Fibroblast of lung (primary cell): ENCODE measurements around the gene MAN1A1. TPM values are rescaled to one million over a fixed set of nuclear protein-coding genes. Genes with fewer than 3 reads are reported as not detected.

Source experiments
- DNase-seq, 2 donors: peaks; one replicate each; pipeline versions ENCODE4 v3.0.0 to v3.0.0-alpha.2; 2010; ENCODE audit warnings: low read depth in 2 of 2
- H2AFZ ChIP-seq: 2 replicates; pipeline ENCODE4 v1.5.1; 2012; ENCODE audit warnings: low read length, control low read depth, inconsistent platforms
- H3K27ac ChIP-seq: 2 replicates; pipeline ENCODE4 v1.5.1; 2011; ENCODE audit warnings: low read length, control low read depth; ENCODE audit not compliant: insufficient read depth
- H3K27me3 ChIP-seq: 2 replicates; pipeline ENCODE4 v1.5.1; 2011; ENCODE audit warnings: mild to moderate bottlenecking, low read length; ENCODE audit not compliant: control insufficient read depth, insufficient read depth
- H3K36me3 ChIP-seq: 2 replicates; pipeline ENCODE4 v1.5.1; 2011; ENCODE audit warnings: low read length; ENCODE audit not compliant: control insufficient read depth, insufficient read depth
- H3K4me1 ChIP-seq: 2 replicates; pipeline ENCODE4 v1.5.1; 2011; ENCODE audit warnings: low read length; ENCODE audit not compliant: control insufficient read depth, insufficient read depth; ENCODE audit errors: extremely low read depth
- H3K4me2 ChIP-seq: 2 replicates; pipeline ENCODE4 v1.5.1; 2011; ENCODE audit warnings: low read length, control low read depth; ENCODE audit not compliant: insufficient read depth; ENCODE audit errors: extremely low read depth
- H3K4me3 ChIP-seq, 4 experiments: fragments of 200-600 bp in 1 of 4; sonication (generic) in 1 of 4; replicated peaks in 1 of 4; 2 replicates each; pipeline ENCODE4 v1.5.1; 2011 to 2016; ENCODE audit warnings: low read length in 4 of 4, low read depth in 3 of 4, mild to moderate bottlenecking in 3 of 4, control low read depth in 2 of 4, inconsistent platforms in 1 of 4, mixed read lengths in 1 of 4; ENCODE audit not compliant: insufficient read depth in 1 of 4; ENCODE audit errors: control extremely low read depth in 1 of 4
- H3K79me2 ChIP-seq: 2 replicates; pipeline ENCODE4 v1.5.1; 2012; ENCODE audit warnings: mild to moderate bottlenecking, low read length, inconsistent platforms; ENCODE audit not compliant: control insufficient read depth, insufficient read depth
- H3K9ac ChIP-seq: 2 replicates; pipeline ENCODE4 v1.5.1; 2011; ENCODE audit warnings: mild to moderate bottlenecking, low read length, control low read depth; ENCODE audit not compliant: insufficient read depth
- H3K9me3 ChIP-seq: 2 replicates; pipeline ENCODE4 v1.5.1; 2012; ENCODE audit warnings: low read depth, low read length; ENCODE audit not compliant: control insufficient read depth, insufficient read depth
- H4K20me1 ChIP-seq: 2 replicates; pipeline ENCODE4 v1.5.1; 2011; ENCODE audit warnings: low read length; ENCODE audit not compliant: control insufficient read depth, insufficient read depth; ENCODE audit errors: extremely low read depth
- EZH2 ChIP-seq: IDR thresholded peaks from 2 replicates; pipeline ENCODE4 v1.5.1; 2012; ENCODE audit warnings: low read length, control low read depth, mild to moderate bottlenecking; ENCODE audit errors: missing control alignments
- polyA plus RNA-seq, 2 donors: library from polyadenylated mRNA; depleted of rRNA in 1 of 2; stranded (reverse) in 1 of 2; unstranded in 1 of 2; fragments of >200 nt; gene quantifications; 2 replicates each; pipeline ENCODE4 v1.2.1, GENCODE V29; 2011 to 2012; ENCODE audit warnings: missing spikeins in 1 of 2
- total RNA-seq: library from RNA; depleted of rRNA; stranded (reverse); fragments of >200 nt; gene quantifications from 2 replicates; pipeline ENCODE4 v1.2.1, GENCODE V29; 2014
- TF ChIP-seq, protein P1 (sequence below), 2 donors: IDR thresholded peaks in 1 of 2; conservative IDR thresholded peaks in 1 of 2; 1 replicate in 1 of 2; 2 replicates in 1 of 2; pipeline ENCODE4 v1.5.1; 2011 to 2012; ENCODE audit warnings: low read length in 2 of 2, control low read depth in 1 of 2, inconsistent platforms in 1 of 2, low read depth in 1 of 2, mild to moderate bottlenecking in 1 of 2

MAN1A1 gene
- total and polyA plus RNA-seq, 2 donors (not counting 1 experiment from before 2014, with no cell fraction given) = 39.5 to 120 TPM

GRCh38 chr6:119247504-119247903 lies 102.1 kb downstream of the MAN1A1 start:
- TF ChIP-seq EZH2 = no peak
- TF ChIP-seq, protein P1, sequence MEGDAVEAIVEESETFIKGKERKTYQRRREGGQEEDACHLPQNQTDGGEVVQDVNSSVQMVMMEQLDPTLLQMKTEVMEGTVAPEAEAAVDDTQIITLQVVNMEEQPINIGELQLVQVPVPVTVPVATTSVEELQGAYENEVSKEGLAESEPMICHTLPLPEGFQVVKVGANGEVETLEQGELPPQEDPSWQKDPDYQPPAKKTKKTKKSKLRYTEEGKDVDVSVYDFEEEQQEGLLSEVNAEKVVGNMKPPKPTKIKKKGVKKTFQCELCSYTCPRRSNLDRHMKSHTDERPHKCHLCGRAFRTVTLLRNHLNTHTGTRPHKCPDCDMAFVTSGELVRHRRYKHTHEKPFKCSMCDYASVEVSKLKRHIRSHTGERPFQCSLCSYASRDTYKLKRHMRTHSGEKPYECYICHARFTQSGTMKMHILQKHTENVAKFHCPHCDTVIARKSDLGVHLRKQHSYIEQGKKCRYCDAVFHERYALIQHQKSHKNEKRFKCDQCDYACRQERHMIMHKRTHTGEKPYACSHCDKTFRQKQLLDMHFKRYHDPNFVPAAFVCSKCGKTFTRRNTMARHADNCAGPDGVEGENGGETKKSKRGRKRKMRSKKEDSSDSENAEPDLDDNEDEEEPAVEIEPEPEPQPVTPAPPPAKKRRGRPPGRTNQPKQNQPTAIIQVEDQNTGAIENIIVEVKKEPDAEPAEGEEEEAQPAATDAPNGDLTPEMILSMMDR (conservative IDR thresholded peaks at IDR 0.05 in 1 of 2, IDR thresholded peaks at IDR 0.05 in 1 of 2; ENCODE audit: low read depth in 1 of 2, low read length in 2 of 2) = no peak
- H3K36me3 ChIP-seq = no peaks in the 10 kb centered on the region
- no peaks in the 10 kb centered on the region for H3K27me3 ChIP-seq
- no peaks in the 10 kb centered on the region for H4K20me1 ChIP-seq
- no peak overlapping the region for H3K4me3 ChIP-seq
- H3K9me3 ChIP-seq = no peaks in the 10 kb centered on the region
- no peak overlapping the region for H3K4me2 ChIP-seq
- no peak overlapping the region for H2AFZ ChIP-seq
- H3K4me1 ChIP-seq = no peaks in the 10 kb centered on the region
- DNase-seq = no peak
- no peak overlapping the region for H3K9ac ChIP-seq
- no peak overlapping the region for H3K27ac ChIP-seq
- no peaks in the 10 kb centered on the region for H3K79me2 ChIP-seq

GRCh38 chr6:119243657-119244056 lies 105.9 kb downstream of the MAN1A1 start:
- H2AFZ ChIP-seq = no peak overlapping the region
- no peak for DNase-seq
- no peaks in the 10 kb centered on the region for H3K4me1 ChIP-seq
- no peak overlapping the region for H3K9ac ChIP-seq
- H3K27me3 ChIP-seq = no peaks in the 10 kb centered on the region
- H3K27ac ChIP-seq = no peak overlapping the region
- H4K20me1 ChIP-seq = no peaks in the 10 kb centered on the region
- H3K36me3 ChIP-seq = no peaks in the 10 kb centered on the region
- no peak overlapping the region for H3K4me3 ChIP-seq
- no peak overlapping the region for H3K4me2 ChIP-seq
- no peaks in the 10 kb centered on the region for H3K9me3 ChIP-seq
- no peaks in the 10 kb centered on the region for H3K79me2 ChIP-seq
- no peak for TF ChIP-seq EZH2
- TF ChIP-seq, protein P1 (conservative IDR thresholded peaks at IDR 0.05 in 1 of 2, IDR thresholded peaks at IDR 0.05 in 1 of 2; ENCODE audit: low read depth in 1 of 2, low read length in 2 of 2) = no peak

GRCh38 chr6:119243037-119243436 lies 106.5 kb downstream of the MAN1A1 start:
- no peaks in the 10 kb centered on the region for H3K27me3 ChIP-seq
- no peak for TF ChIP-seq EZH2
- TF ChIP-seq, protein P1 (conservative IDR thresholded peaks at IDR 0.05 in 1 of 2, IDR thresholded peaks at IDR 0.05 in 1 of 2; ENCODE audit: low read depth in 1 of 2, low read length in 2 of 2) = no peak

More at GRCh38 chr6:119243037-119243436, 106.5 kb downstream of the MAN1A1 start:
- H3K4me3 ChIP-seq = no peak overlapping the region
- no peak for DNase-seq
- no peak overlapping the region for H3K4me2 ChIP-seq
- no peak overlapping the region for H2AFZ ChIP-seq
- H4K20me1 ChIP-seq = no peaks in the 10 kb centered on the region
- no peaks in the 10 kb centered on the region for H3K36me3 ChIP-seq
- no peaks in the 10 kb centered on the region for H3K9me3 ChIP-seq
- H3K27ac ChIP-seq = no peak overlapping the region
- H3K4me1 ChIP-seq = no peaks in the 10 kb centered on the region
- no peak overlapping the region for H3K9ac ChIP-seq
- H3K79me2 ChIP-seq = no peaks in the 10 kb centered on the region
